ENCODE data around the gene TMEM120B. TPM values are rescaled to one million over a fixed set of nuclear protein-coding genes. Genes with fewer than 3 reads are reported as not detected.

The TMEM120B gene
- total RNA-seq, 4 donors from 2014 or later: 7.1 to 13.8 (median 8.8) TPM

- DNase-seq (ENCODE audit: low spot score in 2 of 2): no peak
- H3K27ac ChIP-seq: no peak overlapping the region
- no peak overlapping the region for H3K4me3 ChIP-seq
- WGBS: 78% methylated on average over 8 of the region's 8 CpGs
- TF ChIP-seq EP300 (IDR thresholded peaks at IDR 0.05) (no peak), POLR2AphosphoS5 (IDR thresholded peaks at IDR 0.05) (no peak)
- peaks cover 57% of the 10 kb centered on the region for H3K4me1 ChIP-seq
- no peaks in the 10 kb centered on the region for H3K27me3 ChIP-seq
- no peaks in the 10 kb centered on the region for H3K9me3 ChIP-seq
- H3K36me3 ChIP-seq: peaks cover 37% of the 10 kb centered on the region
Measured at GRCh38 chr12:121808623-121809022, 96.1 kb downstream of the TMEM120B start.

- TF ChIP-seq POLR2AphosphoS5 (IDR thresholded peaks at IDR 0.05) (no peak), EP300 (IDR thresholded peaks at IDR 0.05) (no peak), CTCF (IDR thresholded peaks at IDR 0.05) (no peak), POLR2A (IDR thresholded peaks at IDR 0.05) (no peak)
- Histone ChIP-seq H3K27me3 (no peaks in the 10 kb centered on the region), H3K27ac (no peak overlapping the region), H3K4me3 (no peak overlapping the region), H3K4me1 (peaks cover 60% of the 10 kb centered on the region), H3K9me3 (no peaks in the 10 kb centered on the region), H3K36me3 (peaks cover 45% of the 10 kb centered on the region)
- WGBS: 94% methylated on average over 27 of the region's 27 CpGs
- DNase-seq (ENCODE audit: low spot score in 2 of 2): peak in 1 of 2 donors; percentile 66
Measured at GRCh38 chr12:121809712-121810116, 97.2 kb downstream of the TMEM120B start.

GRCh38 chr12:121810234-121810817, 97.8 kb downstream of the TMEM120B start:
- Histone ChIP-seq H3K27ac (no peak overlapping the region), H3K4me1 (peaks cover 60% of the 10 kb centered on the region)

GRCh38 chr12:121810833-121811433, 98.4 kb downstream of the TMEM120B start:
- Histone ChIP-seq H3K27ac (no peak overlapping the region), H3K4me3 (peak overlapping the region; percentile 54), H3K4me1 (peaks cover 56% of the 10 kb centered on the region), H3K27me3 (no peaks in the 10 kb centered on the region), H3K9me3 (no peaks in the 10 kb centered on the region), H3K36me3 (peaks cover 58% of the 10 kb centered on the region)
- WGBS: 47% methylated on average over 6 of the region's 6 CpGs
- DNase-seq (ENCODE audit: low spot score in 2 of 2): no peak
- TF ChIP-seq EP300 (IDR thresholded peaks at IDR 0.05) (no peak), CTCF (IDR thresholded peaks at IDR 0.05) (no peak)

More at GRCh38 chr12:121810234-121810817, 97.8 kb downstream of the TMEM120B start:
- H3K4me3 ChIP-seq: no peak overlapping the region
- H3K9me3 ChIP-seq: no peaks in the 10 kb centered on the region
- TF ChIP-seq CTCF (IDR thresholded peaks at IDR 0.05) (no peak), POLR2AphosphoS5 (IDR thresholded peaks at IDR 0.05) (no peak), EP300 (IDR thresholded peaks at IDR 0.05) (no peak), POLR2A (IDR thresholded peaks at IDR 0.05) (no peak)
- peak in 1 of 2 donors; percentile 69 for DNase-seq (ENCODE audit: low spot score in 2 of 2)
- peaks cover 52% of the 10 kb centered on the region for H3K36me3 ChIP-seq
- no peaks in the 10 kb centered on the region for H3K27me3 ChIP-seq
- WGBS: 92% methylated on average over 8 of the region's 33 CpGs

- DNase-seq (ENCODE audit: low spot score in 2 of 2): peak in 1 of 2 donors; percentile 83
- TF ChIP-seq CTCF (IDR thresholded peaks at IDR 0.05): peak; percentile 97 to 99
- no peak for TF ChIP-seq POLR2AphosphoS5 (IDR thresholded peaks at IDR 0.05)
- TF ChIP-seq POLR2A (IDR thresholded peaks at IDR 0.05): no peak
- TF ChIP-seq EP300 (IDR thresholded peaks at IDR 0.05): no peak
- Histone ChIP-seq H3K27me3 (no peaks in the 10 kb centered on the region), H3K27ac (peak overlapping the region; percentile 42), H3K4me1 (peaks cover 49% of the 10 kb centered on the region), H3K4me3 (peak overlapping the region; percentile 54), H3K9me3 (no peaks in the 10 kb centered on the region), H3K36me3 (peaks cover 65% of the 10 kb centered on the region)
- 21% methylated on average over 3 of the region's 46 CpGs for WGBS
Measured at GRCh38 chr12:121811434-121812319, 99.1 kb downstream of the TMEM120B start.

All from suprapubic skin (tissue), 4 donors.